HepG2 (cell line): ENCODE measurements around the gene GCN1. TPM values are rescaled to one million over a fixed set of nuclear protein-coding genes. Genes with fewer than 3 reads are reported as not detected.

Experiments
- ARID5B ChIP-seq: IDR thresholded peaks from 2 replicates; pipeline ENCODE4 v1.4.0; 2020; ENCODE audit warnings: mild to moderate bottlenecking, missing genetic modification reagents
- DDIT3 ChIP-seq: sonication (generic); formaldehyde crosslinking; IDR thresholded peaks from 2 replicates; pipeline ENCODE4 v1.4.0; 2020; ENCODE audit warnings: mild to moderate bottlenecking, missing genetic modification reagents
- GATA4 ChIP-seq: sonication (generic); IDR thresholded peaks from 2 replicates; pipeline ENCODE4 v1.6.1; 2016; ENCODE audit warnings: antibody characterized with exemption, low read depth, borderline replicate concordance
- ISX ChIP-seq: sonication (generic); formaldehyde crosslinking; conservative IDR thresholded peaks from 2 replicates; pipeline ENCODE4 v1.5.0; 2020; ENCODE audit warnings: missing genetic modification reagents
- KDM5B ChIP-seq: sonication (generic); formaldehyde crosslinking; IDR thresholded peaks from 2 replicates; pipeline ENCODE4 v1.4.0; 2020; ENCODE audit warnings: missing genetic modification reagents, mild to moderate bottlenecking, borderline replicate concordance
- NPAS2 ChIP-seq: sonication (generic); formaldehyde crosslinking; IDR thresholded peaks from 2 replicates; pipeline ENCODE4 v1.8.0; 2022; ENCODE audit warnings: mild to moderate bottlenecking, missing genetic modification reagents, borderline replicate concordance
- RFX5 ChIP-seq: IDR thresholded peaks from 2 replicates; pipeline ENCODE4 v1.6.1; 2011; ENCODE audit warnings: low read depth, low read length, improper control_type of control experiment
- SAFB2 ChIP-seq: sonication (generic); formaldehyde crosslinking; IDR thresholded peaks from 2 replicates; pipeline ENCODE4 v1.5.1; 2020; ENCODE audit warnings: missing genetic modification reagents, low read depth, mild to moderate bottlenecking, borderline replicate concordance
- SMAD3 ChIP-seq: sonication (generic); formaldehyde crosslinking; IDR thresholded peaks from 2 replicates; pipeline ENCODE4 v1.4.0; 2020; ENCODE audit warnings: missing genetic modification reagents
- SOX13 ChIP-seq, 3 experiments: fragments of 450-650 bp in 1 of 3; sonication (generic) in 1 of 3; formaldehyde crosslinking in 1 of 3; IDR thresholded peaks in 2 of 3; conservative IDR thresholded peaks in 1 of 3; 2 replicates each; pipeline versions ENCODE4 v1.5.0 to v1.6.1; 2016 to 2020; ENCODE audit warnings: antibody characterized with exemption in 1 of 3, mild to moderate bottlenecking in 1 of 3, missing compliant biosample characterization in 1 of 3, missing genetic modification reagents in 1 of 3, moderate library complexity in 1 of 3
- TCF12 ChIP-seq, 2 experiments: fragments of 450-650 bp in 1 of 2; sonication (generic) in 1 of 2; formaldehyde crosslinking in 1 of 2; IDR thresholded peaks; 2 replicates each; pipeline versions ENCODE4 v1.6.1 to v1.8.0; 2017 to 2022; ENCODE audit warnings: antibody characterized with exemption in 1 of 2, mild to moderate bottlenecking in 1 of 2, missing genetic modification reagents in 1 of 2, moderate library complexity in 1 of 2
- TOPORS ChIP-seq: sonication (generic); formaldehyde crosslinking; IDR thresholded peaks from 2 replicates; pipeline ENCODE4 v1.8.0; 2023; ENCODE audit warnings: mild to moderate bottlenecking, missing genetic modification reagents
- ZBTB7B ChIP-seq: sonication (generic); formaldehyde crosslinking; IDR thresholded peaks from 2 replicates; pipeline ENCODE4 v1.4.0; 2020; ENCODE audit warnings: missing genetic modification reagents
- ZMYM3 ChIP-seq: sonication (generic); formaldehyde crosslinking; IDR thresholded peaks from 2 replicates; pipeline ENCODE4 v1.5.1; 2020; ENCODE audit warnings: mild to moderate bottlenecking, missing genetic modification reagents
- ZNF224 ChIP-seq: sonication (generic); formaldehyde crosslinking; IDR thresholded peaks from 2 replicates; pipeline ENCODE4 v1.5.0; 2020; ENCODE audit warnings: mild to moderate bottlenecking, missing genetic modification reagents
- ZNF234 ChIP-seq: sonication (generic); formaldehyde crosslinking; conservative IDR thresholded peaks from 2 replicates; pipeline ENCODE4 v1.5.1; 2020; ENCODE audit warnings: mild to moderate bottlenecking, missing genetic modification reagents
- ZNF3 ChIP-seq: IDR thresholded peaks from 2 replicates; pipeline ENCODE4 v1.7.0; 2017; ENCODE audit warnings: inconsistent platforms
- ZNF503 ChIP-seq: sonication (generic); formaldehyde crosslinking; IDR thresholded peaks from 2 replicates; pipeline ENCODE4 v1.4.0; 2020; ENCODE audit warnings: missing genetic modification reagents
- ZNF563 ChIP-seq: sonication (generic); formaldehyde crosslinking; IDR thresholded peaks from 2 replicates; pipeline ENCODE4 v1.8.0; 2022; ENCODE audit warnings: mild to moderate bottlenecking, moderate library complexity, missing genetic modification reagents
- ZNF569 ChIP-seq: sonication (generic); formaldehyde crosslinking; IDR thresholded peaks from 2 replicates; pipeline ENCODE4 v1.5.0; 2020; ENCODE audit warnings: mild to moderate bottlenecking, missing genetic modification reagents, moderate library complexity, borderline replicate concordance
- ZNF670 ChIP-seq: sonication (generic); formaldehyde crosslinking; IDR thresholded peaks from 2 replicates; pipeline ENCODE4 v1.8.0; 2022; ENCODE audit warnings: mild to moderate bottlenecking, missing genetic modification reagents, borderline replicate concordance
- ZNF746 ChIP-seq: sonication (generic); formaldehyde crosslinking; IDR thresholded peaks from 2 replicates; pipeline ENCODE4 v1.8.0; 2022; ENCODE audit warnings: mild to moderate bottlenecking, missing genetic modification reagents
- ZNF772 ChIP-seq: sonication (generic); formaldehyde crosslinking; IDR thresholded peaks from 2 replicates; pipeline ENCODE4 v1.5.0; 2020; ENCODE audit warnings: mild to moderate bottlenecking, missing genetic modification reagents
- polyA plus RNA-seq, 8 experiments: library from polyadenylated mRNA; depleted of rRNA in 3 of 8; stranded (reverse) in 7 of 8; unstranded in 1 of 8; fragments of >200 nt; fragmentation: Illumina TruSeq in 4 of 8; extraction: Trizol in 4 of 8; gene quantifications; 2 replicates each; pipeline versions ENCODE4 v1.2.1 to v1.2.3, GENCODE V29; 2011 to 2016; ENCODE audit warnings: low read depth in 4 of 8, missing spikeins in 1 of 8, mixed read lengths in 1 of 8; ENCODE audit not compliant: insufficient read depth in 1 of 8
- total RNA-seq, 5 experiments: library from RNA; depleted of rRNA; stranded (reverse); fragments of >200 nt; fragmentation: Illumina TruSeq; extraction: Trizol; gene quantifications; 2 replicates each; pipeline ENCODE4 v1.2.3, GENCODE V29; 2016; ENCODE audit warnings: low read depth in 1 of 5

Gene GCN1
- total and polyA plus RNA-seq, 2 of the 13 experiments (the other 11 are each of a cell fraction or from before 2014, with no cell fraction given) = 58.2 to 83.0 TPM

DNA sequence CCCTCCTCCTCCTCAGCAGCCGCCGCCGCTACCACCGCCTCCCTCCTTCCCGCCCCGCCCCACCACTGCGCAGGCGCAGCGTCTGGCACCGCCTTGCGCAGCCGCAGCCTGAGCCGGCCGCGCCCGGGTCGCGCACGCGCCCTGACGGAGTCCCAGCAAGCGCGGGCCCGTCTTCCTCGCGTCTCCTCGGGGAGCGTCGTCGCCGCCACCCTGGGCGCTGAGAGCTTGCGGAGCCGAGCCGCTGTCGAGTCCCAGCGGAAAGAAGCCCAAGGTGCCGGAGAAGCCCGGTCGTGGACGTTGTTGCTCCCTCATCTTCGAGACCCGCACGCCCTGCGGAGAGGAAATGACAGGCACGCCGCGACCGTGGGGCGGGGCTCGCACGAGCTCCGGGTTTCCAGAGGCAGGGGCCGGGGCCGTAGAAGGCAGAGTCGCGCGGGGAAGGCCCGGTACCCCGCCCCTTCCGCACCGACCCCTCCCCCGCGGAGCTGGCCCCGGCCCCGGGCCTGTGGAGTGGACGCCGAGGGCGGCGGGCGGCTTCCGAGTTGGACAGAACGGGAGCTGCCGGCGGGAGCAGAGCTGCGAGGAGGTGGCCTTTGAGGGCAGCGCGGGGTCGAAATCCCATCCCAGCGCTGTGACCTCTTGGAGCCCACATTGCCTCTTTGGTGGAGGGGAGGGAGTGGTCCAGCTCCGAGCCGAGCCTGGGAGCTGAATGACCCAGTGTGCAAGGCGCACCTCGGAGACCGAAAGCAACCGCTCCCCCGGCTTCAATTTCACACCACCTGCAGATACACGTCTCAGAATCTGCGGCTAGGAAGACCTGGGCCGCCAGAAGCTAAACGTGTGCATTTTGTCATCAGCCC, 77.5 kb downstream of the GCN1 start (continued):
- TF ChIP-seq ARID5B (CRISPR knock-in tag) (peak; percentile 35; the same call in 1 of the 2 replicates), SMAD3 (CRISPR knock-in tag) (peak; percentile 22; the same call in 1 of the 2 replicates), DDIT3 (CRISPR knock-in tag) (no peak), ZMYM3 (no peak), ZNF772 (CRISPR knock-in tag) (no peak; the same call in 1 of the 2 replicates), NPAS2 (CRISPR knock-in tag) (no peak), RFX5 (no peak), ZBTB7B (CRISPR knock-in tag) (no peak), ZNF503 (peak; percentile 56; the same call in 1 of the 2 replicates), GATA4 (no peak), TCF12 (IDR thresholded peaks at IDR 0.05) (no peak), TCF12 (CRISPR knock-in tag; IDR thresholded peaks at IDR 0.05) (no peak; the same call in 1 of the 2 replicates), ZNF234 (CRISPR knock-in tag) (0 out of 2 replicates have a peak, but pooled peaks have one; percentile 43), KDM5B (CRISPR knock-in tag) (peak; percentile 94), ZNF563 (CRISPR knock-in tag) (peak; percentile 92), ZNF746 (CRISPR knock-in tag) (peak; percentile 60), SAFB2 (CRISPR knock-in tag) (peak; percentile 85; the same call in 1 of the 2 replicates), ZNF670 (no peak), TOPORS (peak; percentile 95), ZNF569 (CRISPR knock-in tag) (no peak), SOX13 (IDR thresholded peaks at IDR 0.05) (no peak), SOX13 (CRISPR knock-in tag; conservative IDR thresholded peaks at IDR 0.05 in 1 of 2, IDR thresholded peaks at IDR 0.05 in 1 of 2) (0 out of 4 replicates have a peak, but pooled peaks of 1 of the 2 experiments have one; percentile 4), ISX (0 out of 2 replicates have a peak, but pooled peaks have one; percentile 68), ZNF224 (no peak), ZNF3 (CRISPR knock-in tag) (no peak)
